Kidney glomerular epithelial cell (primary cell): ENCODE measurements around the gene MEFV.

Source experiments
- DNase-seq: peaks from one replicate; lab custom pipeline; 2025; lab: John Stamatoyannopoulos, UW

MEFV gene

GRCh38 chr16:3268294-3268693 lies 11.9 kb upstream of the MEFV start:
- no peak for DNase-seq

GRCh38 chr16:3266873-3267537 lies 10.6 kb upstream of the MEFV start:
- peak; percentile 44 for DNase-seq

GRCh38 chr16:3264137-3265036 lies 8.0 kb upstream of the MEFV start:
- peak; percentile 94 for DNase-seq

- no peak for DNase-seq
Observed at GRCh38 chr16:3262517-3262916, 6.1 kb upstream of the MEFV start.

GRCh38 chr16:3259836-3260235 lies 3.4 kb upstream of the MEFV start:
- no peak for DNase-seq

- DNase-seq = peak; percentile 59
Observed at GRCh38 chr16:3256866-3257465, 533 bp upstream of the MEFV start.

GRCh38 chr16:3254309-3254708 lies 2.1 kb downstream of the MEFV start:
- no peak for DNase-seq

GRCh38 chr16:3252967-3253366 lies 3.5 kb downstream of the MEFV start:
- DNase-seq = no peak

- no peak for DNase-seq
Observed at GRCh38 chr16:3249451-3249850, 7.0 kb downstream of the MEFV start.

- DNase-seq = no peak
Observed at GRCh38 chr16:3249020-3249419, 7.4 kb downstream of the MEFV start.

GRCh38 chr16:3248596-3248995 lies 7.8 kb downstream of the MEFV start:
- no peak for DNase-seq

GRCh38 chr16:3246876-3247275 lies 9.6 kb downstream of the MEFV start:
- DNase-seq = no peak

- DNase-seq = no peak
Observed at GRCh38 chr16:3246002-3246401, 10.4 kb downstream of the MEFV start.

GRCh38 chr16:3243882-3244281 lies 12.6 kb downstream of the MEFV start:
- DNase-seq = no peak

GRCh38 chr16:3242709-3243108 lies 13.7 kb downstream of the MEFV start:
- DNase-seq = no peak

- no peak for DNase-seq
Observed at GRCh38 chr16:3241761-3242160, 14.7 kb downstream of the MEFV start.

GRCh38 chr16:3235856-3236669 lies 20.4 kb downstream of the MEFV start:
- DNase-seq = no peak

GRCh38 chr16:3234857-3235561 lies 21.4 kb downstream of the MEFV start, which contains the start of gene ZNF200:
Gene ZNF200 (minus strand): TSS chr16:3235158. CDS start chr16:3233755, 1,403 bp downstream.
- DNase-seq = peak; percentile 90

- DNase-seq = no peak
Observed at GRCh38 chr16:3234543-3234856, 21.9 kb downstream of the MEFV start.

GRCh38 chr16:3223913-3224515 lies 32.4 kb downstream of the MEFV start:
- no peak for DNase-seq

GRCh38 chr16:3220839-3221238 lies 35.6 kb downstream of the MEFV start:
- DNase-seq = no peak
